Measurements from ENCODE around the gene ZNF180.

- TF ChIP-seq CTCF (conservative IDR thresholded peaks at IDR 0.05; ENCODE audit: low read depth, low read length) (no peak), EZH2 (IDR thresholded peaks at IDR 0.05; ENCODE audit: borderline replicate concordance, low read depth, low read length, poor library complexity, severe bottlenecking) (no peak)
These were observed 29.2 kb upstream of the ZNF180 start, which contains the start of gene CEACAM20 for GRCh38 chr19:44529536-44529935.
